ENCODE data around the gene KLHDC9.
A peak's percentile ranks its signal among the peaks of the same experiment; 100 is the strongest.
"Not testable (repeated sequence)": the region's sequence is repeated elsewhere in the genome, so short reads cannot be mapped to it uniquely, and the experiment has no call there.

KLHDC9 gene

DNA sequence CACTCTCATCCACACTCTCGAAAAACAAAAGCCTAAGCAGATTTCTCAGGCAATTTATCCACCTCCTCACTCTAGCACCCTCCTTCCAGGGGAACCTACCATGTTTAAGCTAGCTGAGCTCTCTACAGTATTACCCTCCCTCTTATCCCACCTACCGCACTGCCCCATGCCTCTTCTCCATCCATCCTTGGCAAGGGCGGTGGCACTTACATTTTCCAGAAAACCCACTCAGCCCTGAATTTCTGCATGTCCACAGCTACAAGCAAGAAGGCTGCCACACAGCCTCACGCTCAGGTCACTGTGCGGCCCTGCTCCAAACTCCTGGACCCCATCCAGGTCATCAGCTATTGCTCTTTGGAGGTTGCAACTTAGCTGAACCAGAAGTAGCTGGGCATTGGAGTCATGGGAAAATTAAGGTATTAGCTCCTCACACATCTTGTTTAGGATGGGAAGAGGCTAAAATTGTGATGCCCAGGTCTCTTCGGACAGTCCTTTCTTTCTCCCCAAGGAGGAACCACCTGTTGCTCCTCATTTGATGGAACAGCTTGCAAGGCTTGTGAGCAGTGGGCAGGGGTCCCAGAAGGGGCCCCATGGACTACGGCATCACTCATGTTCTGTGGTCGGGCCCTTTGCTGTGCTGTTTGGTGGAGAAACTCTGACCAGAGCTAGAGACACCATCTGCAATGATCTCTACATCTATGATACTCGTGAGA, 1.1 kb downstream of the KLHDC9 start:
- no peak for DNase-seq

DNA sequence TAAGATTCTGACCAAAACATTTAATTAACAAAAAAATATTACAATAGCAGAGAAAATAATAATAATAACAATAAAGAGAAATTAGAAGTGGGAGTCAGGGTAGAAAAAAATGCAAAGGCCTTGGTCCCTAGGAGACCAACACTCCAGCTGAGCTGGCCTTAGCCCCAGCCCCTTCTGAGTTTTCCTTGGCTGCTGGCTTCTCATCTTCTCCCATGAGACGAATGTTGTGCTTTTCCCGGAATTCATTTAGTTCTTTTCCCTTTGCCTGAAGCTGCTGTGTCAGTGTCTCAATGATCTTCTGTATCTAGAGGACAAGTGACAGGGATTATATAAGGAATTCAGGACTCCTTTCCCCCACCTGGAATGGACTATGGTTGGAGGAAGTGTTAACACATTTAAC, 2.4 kb downstream of the KLHDC9 start:
- no peak for DNase-seq

DNA sequence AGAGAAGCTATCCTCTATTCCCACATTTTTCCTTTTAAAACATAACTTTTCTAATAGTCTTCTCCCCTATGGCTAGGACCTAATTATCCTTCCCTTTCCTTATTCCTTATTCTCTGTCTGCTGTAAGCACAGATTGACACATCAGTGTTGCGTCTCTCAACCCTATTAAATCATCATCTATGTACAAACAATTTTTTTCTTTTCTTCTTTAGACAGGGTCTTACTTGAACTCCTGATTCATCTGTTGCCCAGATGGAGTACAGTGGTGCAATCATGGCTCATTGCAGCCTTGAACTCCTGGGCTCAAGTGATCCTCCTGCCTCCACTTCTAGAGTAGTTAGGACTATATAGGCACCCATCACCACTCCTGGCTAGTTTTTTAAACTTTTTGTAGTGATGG, 8.3 kb downstream of the KLHDC9 start:
- no peak for DNase-seq

GRCh38 chr1:161111117-161111516, 13.0 kb downstream of the KLHDC9 start:
- no peak for DNase-seq

DNA sequence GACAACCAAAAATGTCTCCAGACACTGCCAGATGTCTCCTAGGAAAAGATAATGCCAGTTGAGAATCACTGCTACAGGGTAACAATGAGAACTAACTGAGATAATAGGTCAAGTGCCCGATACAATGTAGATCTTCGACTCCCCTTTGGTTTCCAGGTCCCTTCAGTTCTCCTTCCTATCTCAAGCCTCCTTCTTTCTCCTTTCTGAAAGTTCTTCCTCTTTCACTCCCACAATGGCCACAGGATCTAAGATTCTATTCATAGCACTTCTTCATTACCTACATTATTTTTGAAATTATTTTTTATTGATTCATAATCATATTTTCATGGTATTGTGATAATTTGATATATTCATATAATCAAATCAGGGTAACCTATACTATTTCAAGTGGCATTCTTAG, 13.4 kb downstream of the KLHDC9 start:
- DNase-seq: no peak

- no peak for DNase-seq
These were observed 15.8 kb downstream of the KLHDC9 start for GRCh38 chr1:161113915-161114314.

- no peak for DNase-seq
These were observed 16.4 kb downstream of the KLHDC9 start for GRCh38 chr1:161114556-161114955.

- DNase-seq: no peak
These were observed 17.1 kb downstream of the KLHDC9 start for GRCh38 chr1:161115132-161115711.

DNA sequence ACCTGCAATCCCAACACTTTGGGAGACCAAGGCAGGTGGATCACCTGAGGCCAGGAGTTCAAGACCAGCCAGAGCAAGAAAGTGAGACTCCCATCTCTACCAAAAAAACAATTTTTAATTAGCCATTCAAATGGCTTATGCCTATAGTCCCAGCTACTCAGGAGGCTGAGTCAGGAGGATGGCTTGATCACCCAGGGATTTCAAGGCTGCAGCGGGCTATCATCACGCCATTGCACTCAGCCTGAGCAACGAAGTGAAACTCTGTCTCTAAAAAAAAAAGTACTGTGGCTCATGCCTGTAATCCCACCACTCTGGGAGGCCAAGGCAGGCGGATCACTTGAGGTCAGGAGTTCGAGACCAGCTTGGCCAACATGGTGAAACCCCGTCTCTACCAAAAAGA, 17.8 kb downstream of the KLHDC9 start:
- not testable (repeated sequence) for DNase-seq

- DNase-seq: peak; percentile 92
These were observed 19.8 kb downstream of the KLHDC9 start, which contains the start of the genes NIT1 and PFDN2 for GRCh38 chr1:161117759-161118581. NIT1 (plus strand) TSS chr1:161118105; CDS start chr1:161118177, 72 bp downstream. PFDN2 (minus strand) TSS chr1:161118037; CDS start chr1:161118026, 11 bp downstream.

DNA sequence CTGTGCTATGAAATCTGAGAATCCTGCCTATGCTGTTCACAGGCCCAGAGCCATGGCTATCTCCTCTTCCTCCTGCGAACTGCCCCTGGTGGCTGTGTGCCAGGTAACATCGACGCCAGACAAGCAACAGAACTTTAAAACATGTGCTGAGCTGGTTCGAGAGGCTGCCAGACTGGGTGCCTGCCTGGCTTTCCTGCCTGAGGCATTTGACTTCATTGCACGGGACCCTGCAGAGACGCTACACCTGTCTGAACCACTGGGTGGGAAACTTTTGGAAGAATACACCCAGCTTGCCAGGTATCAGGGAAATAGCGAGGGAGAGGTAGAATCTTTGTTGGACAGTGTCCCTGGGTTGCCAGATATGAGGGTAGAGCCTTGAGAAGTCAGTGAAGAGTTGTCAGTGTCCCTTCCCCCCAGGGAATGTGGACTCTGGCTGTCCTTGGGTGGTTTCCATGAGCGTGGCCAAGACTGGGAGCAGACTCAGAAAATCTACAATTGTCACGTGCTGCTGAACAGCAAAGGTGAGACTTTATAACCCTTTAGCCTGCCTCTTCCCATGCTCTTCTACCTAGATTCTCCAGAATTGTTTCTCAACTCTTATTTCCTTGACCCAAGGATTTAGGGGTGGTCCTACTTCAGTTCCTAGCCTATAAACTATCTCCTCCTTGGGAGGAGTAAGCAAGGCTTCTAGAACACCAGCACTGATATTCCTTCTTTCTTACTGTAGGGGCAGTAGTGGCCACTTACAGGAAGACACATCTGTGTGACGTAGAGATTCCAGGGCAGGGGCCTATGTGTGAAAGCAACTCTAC, 21.1 kb downstream of the KLHDC9 start:
- DNase-seq: no peak

DNA sequence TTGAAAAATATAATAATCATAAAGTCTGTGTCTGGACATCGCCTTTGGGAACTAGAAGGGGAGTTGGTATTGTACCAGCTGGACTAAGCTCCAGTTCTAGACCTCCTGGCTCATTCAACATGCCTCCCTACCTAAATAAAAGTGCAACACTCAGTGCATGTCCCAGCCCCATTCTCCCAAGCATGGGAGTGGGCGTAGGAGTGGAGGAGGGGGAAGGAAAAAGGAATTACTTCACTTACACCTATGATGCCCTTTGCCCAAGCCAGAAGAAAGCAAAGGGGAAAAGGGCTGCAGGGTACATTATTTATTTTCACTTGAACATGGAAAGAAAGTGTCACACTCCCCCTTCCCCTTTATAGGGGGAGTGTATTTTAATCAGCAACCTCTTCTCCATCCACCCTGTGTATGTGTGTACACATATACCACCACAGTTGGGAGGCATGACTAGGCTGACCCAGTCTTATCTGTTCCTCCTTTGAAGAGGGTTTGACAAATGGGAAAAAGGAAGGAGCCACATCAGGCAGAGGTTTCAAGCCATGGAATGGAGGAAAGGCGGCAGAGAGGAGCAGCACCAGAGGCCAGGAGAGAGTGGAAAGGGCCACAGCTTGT, 23.0 kb downstream of the KLHDC9 start:
- no peak for DNase-seq

DNA sequence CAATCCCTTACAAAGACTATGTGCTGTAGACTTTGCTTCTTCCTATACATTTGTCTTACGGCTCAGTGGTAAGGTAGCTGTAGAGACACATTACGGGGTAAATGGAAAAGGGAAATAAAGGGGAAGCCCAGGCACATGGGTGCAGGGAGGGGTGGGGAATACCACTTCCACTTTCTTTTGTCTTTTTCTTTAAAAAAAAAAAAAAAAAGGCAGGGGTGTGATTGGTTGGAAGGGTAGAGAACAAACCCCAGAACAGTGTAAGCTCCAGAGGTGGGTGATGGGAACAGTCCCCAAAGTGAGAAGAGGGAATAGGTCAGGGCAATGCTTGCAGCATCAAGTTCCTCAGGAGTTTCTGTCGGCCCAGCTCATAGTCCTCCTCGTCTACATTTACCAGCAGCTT, 23.7 kb downstream of the KLHDC9 start:
- DNase-seq: no peak

- DNase-seq: no peak
These were observed 24.8 kb downstream of the KLHDC9 start for GRCh38 chr1:161122967-161123366.

DNA sequence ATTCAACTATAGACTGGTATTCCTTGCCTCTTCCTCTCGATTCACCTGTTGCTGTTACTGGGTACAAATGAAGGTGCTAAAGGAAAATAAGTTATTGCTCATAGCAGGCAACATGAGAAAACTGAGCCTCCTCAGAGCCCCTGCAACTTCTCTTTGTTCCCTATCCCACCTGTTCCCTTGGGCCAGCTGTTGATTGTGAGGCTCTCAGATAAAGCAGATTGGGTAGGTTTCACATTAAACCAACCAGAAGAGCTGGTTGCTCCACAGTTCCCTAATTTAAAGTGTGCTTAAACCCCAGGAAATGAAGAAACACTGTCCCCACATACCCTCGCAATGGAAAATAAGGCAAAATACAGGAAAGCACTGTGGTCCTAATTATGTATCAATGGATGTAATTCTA, 29.5 kb downstream of the KLHDC9 start:
- DNase-seq: no peak

GRCh38 chr1:161128591-161129420, 30.6 kb downstream of the KLHDC9 start:
- no peak for DNase-seq

- DNase-seq: no peak
These were observed 32.1 kb downstream of the KLHDC9 start for GRCh38 chr1:161130266-161130665.

GRCh38 chr1:161131523-161132409, 33.6 kb downstream of the KLHDC9 start:
- DNase-seq: no peak

DNA sequence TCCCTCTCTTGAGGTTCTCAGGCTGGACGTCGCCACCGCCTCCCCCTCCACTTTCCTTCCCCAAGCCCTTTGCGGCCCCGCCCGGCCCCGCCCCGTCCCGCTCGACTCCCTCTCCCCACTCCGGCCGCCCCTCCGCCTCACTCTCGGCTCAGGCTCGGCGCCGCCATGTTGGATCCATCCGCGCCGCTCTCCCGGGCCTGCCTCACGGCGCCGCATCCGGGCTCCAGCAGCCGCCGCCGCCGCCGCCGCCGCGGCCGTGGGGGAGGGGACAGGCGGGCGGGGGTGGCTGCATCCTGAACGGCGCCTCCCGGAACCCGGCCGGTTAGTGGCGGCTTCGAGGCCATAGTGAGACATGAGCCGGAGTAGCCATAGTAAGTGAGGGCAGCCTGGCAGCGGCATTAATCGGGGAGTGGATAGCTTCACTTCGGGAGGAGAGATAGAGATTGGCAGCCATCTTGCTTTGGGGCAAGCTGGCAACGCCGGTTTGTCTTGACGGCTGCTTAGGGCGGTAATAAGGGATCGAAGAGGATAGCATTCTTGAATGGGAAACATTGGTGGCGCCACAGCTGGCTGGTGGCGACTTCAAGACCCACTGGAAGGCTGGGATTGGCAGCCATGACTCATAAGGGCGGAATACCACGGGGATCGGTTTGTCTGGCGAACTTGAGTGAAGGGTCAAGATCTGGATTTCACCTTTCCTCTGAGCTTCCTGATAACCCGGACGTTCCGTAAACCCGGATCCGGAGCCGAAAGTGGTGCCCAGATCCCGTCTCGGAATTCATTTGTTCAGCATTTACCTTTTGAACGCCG, 34.5 kb downstream of the KLHDC9 start, which contains the start of gene DEDD:
Gene DEDD, minus strand, starts transcription at position 258 of the 810 bp plus-strand sequence. CDS start 8,205 bp downstream, outside the sequence.
- DNase-seq: peak; percentile 97

All from left hindlimb (tissue), 1 donor.